Activated CD4-positive, alpha-beta T cell treated with anti-CD3 and anti-CD28 coated beads, Interleukin-2, amount 10 ng/mL, durations not matched to agents 24 days and 14 days (primary cell): Measurements from ENCODE around the gene GP9. TPM values are rescaled to one million over a fixed set of nuclear protein-coding genes. Genes with fewer than 3 reads are reported as not detected.

Experiments
- DNase-seq: peaks from one replicate; pipeline ENCODE4 v3.0.0; 2022
- H3K27ac Mint-ChIP-seq: one replicate; pipeline ENCODE4 v1.8.0; 2022; ENCODE audit warnings: mild to moderate bottlenecking, mixed read lengths
- H3K27me3 Mint-ChIP-seq: one replicate; pipeline ENCODE4 v1.8.0; 2022; ENCODE audit warnings: mixed read lengths
- H3K36me3 Mint-ChIP-seq: one replicate; pipeline ENCODE4 v1.8.0; 2022; ENCODE audit warnings: low read depth, mild to moderate bottlenecking, mixed read lengths
- H3K4me1 Mint-ChIP-seq: one replicate; pipeline ENCODE4 v1.8.0; 2021; ENCODE audit warnings: mixed read lengths
- H3K4me3 Mint-ChIP-seq: one replicate; pipeline ENCODE4 v1.8.0; 2022; ENCODE audit warnings: mild to moderate bottlenecking, moderate library complexity, mixed read lengths
- H3K9me3 Mint-ChIP-seq: one replicate; pipeline ENCODE4 v1.8.0; 2021; ENCODE audit warnings: mixed read lengths
- intact Hi-C: fragments of 100-400 bp; cut with micrococcal nuclease; formaldehyde crosslinking; loops from one replicate; pipeline ENCODE4 v1.15.1; 2023
- total RNA-seq: library from RNA; stranded (reverse); gene quantifications from 2 replicates; pipeline ENCODE4 v1.2.3, GENCODE V29; 2022

Gene GP9
- total RNA-seq, 1 donor from 2014 or later: not detected

DNA sequence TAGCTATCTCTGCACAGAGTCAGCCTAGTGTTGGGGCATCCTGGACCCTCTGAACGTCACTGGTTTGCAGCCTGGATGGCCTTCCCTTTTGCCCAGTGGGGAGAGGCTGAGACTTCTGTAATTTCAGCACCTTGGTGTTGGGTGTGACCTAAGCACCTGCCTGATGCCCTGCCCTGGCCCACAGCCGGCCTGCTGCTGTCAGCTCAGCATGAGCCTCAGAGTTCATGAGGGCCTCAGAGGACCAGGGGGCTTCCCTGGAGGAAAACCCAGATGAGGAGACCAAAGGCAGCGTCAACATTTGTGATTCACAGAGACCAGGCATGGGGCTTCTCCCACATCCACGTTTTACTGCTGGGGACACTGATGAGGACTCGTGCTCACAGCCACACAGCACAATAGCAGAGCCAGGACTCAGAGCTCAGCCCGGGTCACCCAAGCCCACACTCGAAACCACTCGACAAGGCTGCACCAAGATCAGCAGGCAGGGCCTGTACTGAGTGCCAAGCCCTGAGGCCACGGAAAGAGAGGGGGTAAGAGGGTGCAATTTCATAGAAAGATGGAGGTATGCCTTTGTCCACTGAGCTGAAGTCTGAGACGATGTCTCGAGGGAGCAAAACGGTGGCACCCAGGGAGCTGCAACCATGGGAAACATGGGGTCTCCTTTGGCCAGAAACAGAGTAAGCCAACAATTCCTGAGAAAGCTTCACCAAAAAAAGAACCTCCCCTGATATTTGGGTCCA is 9.9 kb upstream of the GP9 start:
- peaks cover 11% of the 10 kb centered on the region for H3K27me3 Mint-ChIP-seq

DNA sequence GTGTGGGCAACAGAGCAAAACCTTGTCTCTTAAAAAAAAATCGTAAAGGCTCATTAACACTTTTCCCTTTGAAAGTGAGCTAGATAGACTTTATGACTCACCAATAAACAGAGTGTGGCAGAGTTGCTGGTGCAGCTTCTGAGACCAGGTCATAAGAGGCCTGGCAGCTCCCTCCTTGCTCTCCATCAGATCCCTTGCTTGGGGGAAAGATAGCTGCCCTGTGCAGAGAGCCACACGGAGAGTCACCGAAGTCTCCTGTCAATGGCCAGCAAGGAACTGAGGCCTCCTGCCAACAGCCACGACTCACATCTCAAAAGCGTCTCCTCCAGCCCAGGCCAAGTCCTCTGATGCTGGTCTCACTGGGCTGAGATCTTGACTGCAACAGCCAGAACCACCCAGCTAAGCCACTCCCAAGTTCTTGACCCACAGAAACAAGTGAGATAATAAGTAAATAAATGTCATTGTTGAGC is 8.7 kb upstream of the GP9 start:
- Mint-ChIP-seq H3K27me3 (peaks cover 14% of the 10 kb centered on the region), H3K27ac (no peak overlapping the region), H3K36me3 (peaks cover 3% of the 10 kb centered on the region), H3K9me3 (peaks cover 6% of the 10 kb centered on the region), H3K4me3 (no peak overlapping the region), H3K4me1 (peaks cover 9% of the 10 kb centered on the region)
- intact Hi-C loops: loop anchor here (2.0 kb wide), 1 partner anchor 69 kb away; the partner anchor contains the start of gene RAB43
- no peak for DNase-seq

More for the DNA sequence above, 9.9 kb upstream of the GP9 start:
- Mint-ChIP-seq H3K9me3 (peaks cover 6% of the 10 kb centered on the region), H3K27ac (no peak overlapping the region), H3K4me3 (no peak overlapping the region), H3K4me1 (peaks cover 9% of the 10 kb centered on the region), H3K36me3 (peaks cover 3% of the 10 kb centered on the region)
- intact Hi-C loops: no loop called here
- no peak for DNase-seq

DNA sequence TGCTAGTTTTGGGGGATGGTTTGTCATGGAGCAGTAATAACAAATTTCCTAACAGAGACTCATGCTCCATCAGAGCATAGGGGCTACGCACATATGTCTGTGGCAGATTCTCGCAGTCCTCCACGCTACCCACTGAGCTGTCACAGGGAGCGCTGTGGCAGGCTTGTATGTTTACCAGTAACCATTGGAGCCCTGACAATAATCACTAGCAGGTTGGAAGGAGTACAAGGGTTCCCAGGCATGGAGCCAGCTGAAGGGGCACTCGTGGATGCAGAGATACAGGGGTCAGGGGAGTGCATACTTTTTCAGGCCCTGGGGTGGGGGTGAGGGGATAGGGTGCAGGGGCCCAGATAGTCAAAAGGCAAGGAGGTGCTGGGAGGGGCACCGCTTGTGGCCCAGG is 7.9 kb upstream of the GP9 start:
- Mint-ChIP-seq H3K27me3 (peaks cover 14% of the 10 kb centered on the region), H3K4me3 (no peak overlapping the region), H3K27ac (no peak overlapping the region), H3K36me3 (peaks cover 3% of the 10 kb centered on the region), H3K9me3 (peaks cover 6% of the 10 kb centered on the region), H3K4me1 (peaks cover 9% of the 10 kb centered on the region)
- intact Hi-C loops: loop anchor here (1.0 to 2.0 kb wide), 3 partner anchors 68 to 193 kb away; partner anchors contain the start of genes ISY1 and RAB43
- DNase-seq: no peak

GRCh38 chr3:129054605-129055104 is 5.9 kb upstream of the GP9 start:
- Mint-ChIP-seq H3K9me3 (no peaks in the 10 kb centered on the region), H3K27ac (no peak overlapping the region), H3K4me3 (no peak overlapping the region), H3K4me1 (peaks cover 9% of the 10 kb centered on the region), H3K36me3 (no peaks in the 10 kb centered on the region), H3K27me3 (peaks cover 8% of the 10 kb centered on the region)
- DNase-seq: no peak
- intact Hi-C loops: no loop called here

DNA sequence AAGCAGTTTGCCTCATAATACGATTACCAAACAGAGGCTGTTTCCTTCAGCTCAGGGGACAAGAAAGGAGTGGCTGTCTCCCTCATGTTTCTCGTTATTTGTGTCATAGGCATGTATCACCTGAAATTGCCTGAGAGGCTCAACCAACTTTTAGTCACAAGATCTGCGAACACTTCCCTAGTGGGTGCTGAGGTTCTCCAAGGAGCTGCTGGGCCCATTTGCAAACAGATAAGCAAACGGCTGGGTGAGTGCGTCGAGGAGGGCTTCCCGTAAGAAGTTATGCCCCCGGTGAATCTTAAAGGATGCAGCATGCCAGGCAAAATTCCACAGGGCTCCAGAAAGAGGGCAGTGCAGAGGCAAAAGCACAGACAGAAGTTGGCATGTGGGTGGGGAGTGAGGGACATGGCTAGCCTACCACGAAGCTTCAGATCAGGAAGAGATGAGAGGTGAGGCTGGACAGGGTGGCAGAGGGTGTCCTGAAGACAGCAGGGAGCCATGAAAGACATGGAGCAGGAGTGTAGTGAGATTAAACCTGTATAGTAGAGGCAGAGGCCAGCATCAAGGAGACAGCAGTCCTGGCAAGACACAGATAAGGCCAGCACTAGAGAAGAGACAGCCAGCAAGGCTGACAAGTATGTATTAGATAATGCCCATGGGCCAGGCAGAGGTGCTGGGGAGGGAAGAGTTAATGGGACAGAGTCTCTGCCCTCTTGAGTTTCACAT is 4.0 kb upstream of the GP9 start:
- no peaks in the 10 kb centered on the region for H3K36me3 Mint-ChIP-seq
- no peaks in the 10 kb centered on the region for H3K9me3 Mint-ChIP-seq
- intact Hi-C loops: no loop called here
- no peak for DNase-seq
- peaks cover 9% of the 10 kb centered on the region for H3K4me1 Mint-ChIP-seq
- H3K27ac Mint-ChIP-seq: no peak overlapping the region
- peaks cover 8% of the 10 kb centered on the region for H3K27me3 Mint-ChIP-seq
- H3K4me3 Mint-ChIP-seq: no peak overlapping the region

DNA sequence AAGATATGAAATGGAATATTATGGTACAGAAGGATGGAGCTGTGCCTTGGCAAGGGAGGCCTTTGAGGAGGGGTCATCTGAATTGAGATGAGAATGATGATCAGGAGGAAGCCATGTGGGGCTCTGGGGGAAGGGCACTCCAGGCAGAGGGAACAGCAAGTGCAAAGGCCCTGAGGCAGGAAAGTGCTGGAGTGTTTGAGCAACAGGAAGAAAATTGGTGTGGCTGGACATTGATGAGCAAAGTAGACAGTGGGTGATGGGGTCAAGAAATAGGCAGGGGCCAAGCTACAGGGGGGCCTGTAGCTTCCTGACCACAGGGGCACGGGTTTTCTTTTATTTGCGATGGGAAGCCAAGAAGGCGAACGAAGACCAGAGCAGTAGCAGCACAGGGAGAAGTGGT is 3.3 kb upstream of the GP9 start:
- Mint-ChIP-seq H3K9me3 (no peaks in the 10 kb centered on the region), H3K4me3 (no peak overlapping the region), H3K4me1 (peaks cover 9% of the 10 kb centered on the region), H3K36me3 (no peaks in the 10 kb centered on the region), H3K27ac (no peak overlapping the region), H3K27me3 (peaks cover 8% of the 10 kb centered on the region)
- intact Hi-C loops: no loop called here
- DNase-seq: no peak

DNA sequence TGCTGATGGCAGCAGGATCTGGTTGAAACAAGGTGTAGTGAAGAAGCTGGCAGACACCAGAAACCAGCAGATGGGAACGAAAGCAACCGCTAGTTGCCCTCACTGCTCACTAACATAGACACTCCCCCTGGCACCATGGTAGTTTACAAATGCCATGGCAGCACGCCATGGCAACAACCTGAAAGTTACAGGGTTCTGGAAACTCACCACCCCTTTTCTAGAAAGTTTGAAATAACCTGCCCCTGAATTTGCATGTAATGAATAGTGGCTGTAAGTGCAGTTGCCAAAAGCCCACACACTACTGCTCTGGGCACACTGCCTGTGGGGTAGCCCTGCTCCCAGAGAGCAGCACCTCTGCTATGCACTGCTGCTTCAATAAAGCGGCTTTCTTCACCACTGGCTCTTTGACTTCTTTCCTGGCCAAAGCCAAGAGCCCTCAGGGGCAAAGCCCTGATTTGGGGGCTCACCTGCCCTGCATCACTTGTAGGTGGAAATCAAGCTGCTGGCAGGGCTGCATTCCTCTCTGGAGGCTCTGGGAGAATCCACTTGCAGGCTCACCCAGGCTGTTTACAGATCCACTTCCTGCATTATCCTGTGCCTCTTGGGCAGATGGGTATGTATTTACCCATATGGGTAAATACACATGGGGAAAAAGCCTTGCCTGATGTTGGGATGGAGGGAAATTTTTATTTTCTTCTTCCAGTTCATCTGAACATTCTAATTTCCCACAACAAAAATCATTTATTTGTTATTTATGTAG is 2.0 kb upstream of the GP9 start:
- Mint-ChIP-seq H3K36me3 (no peaks in the 10 kb centered on the region), H3K4me1 (peaks cover 5% of the 10 kb centered on the region), H3K9me3 (no peaks in the 10 kb centered on the region), H3K27ac (no peak overlapping the region), H3K4me3 (no peak overlapping the region), H3K27me3 (peaks cover 8% of the 10 kb centered on the region)
- no peak for DNase-seq
- intact Hi-C loops: no loop called here

- Mint-ChIP-seq H3K27me3 (peaks cover 8% of the 10 kb centered on the region), H3K4me3 (no peak overlapping the region), H3K9me3 (no peaks in the 10 kb centered on the region), H3K4me1 (peaks cover 2% of the 10 kb centered on the region), H3K36me3 (no peaks in the 10 kb centered on the region), H3K27ac (no peak overlapping the region)
- DNase-seq: no peak
- intact Hi-C loops: no loop called here
Observed at GRCh38 chr3:129059311-129059958, 1.1 kb upstream of the GP9 start.

DNA sequence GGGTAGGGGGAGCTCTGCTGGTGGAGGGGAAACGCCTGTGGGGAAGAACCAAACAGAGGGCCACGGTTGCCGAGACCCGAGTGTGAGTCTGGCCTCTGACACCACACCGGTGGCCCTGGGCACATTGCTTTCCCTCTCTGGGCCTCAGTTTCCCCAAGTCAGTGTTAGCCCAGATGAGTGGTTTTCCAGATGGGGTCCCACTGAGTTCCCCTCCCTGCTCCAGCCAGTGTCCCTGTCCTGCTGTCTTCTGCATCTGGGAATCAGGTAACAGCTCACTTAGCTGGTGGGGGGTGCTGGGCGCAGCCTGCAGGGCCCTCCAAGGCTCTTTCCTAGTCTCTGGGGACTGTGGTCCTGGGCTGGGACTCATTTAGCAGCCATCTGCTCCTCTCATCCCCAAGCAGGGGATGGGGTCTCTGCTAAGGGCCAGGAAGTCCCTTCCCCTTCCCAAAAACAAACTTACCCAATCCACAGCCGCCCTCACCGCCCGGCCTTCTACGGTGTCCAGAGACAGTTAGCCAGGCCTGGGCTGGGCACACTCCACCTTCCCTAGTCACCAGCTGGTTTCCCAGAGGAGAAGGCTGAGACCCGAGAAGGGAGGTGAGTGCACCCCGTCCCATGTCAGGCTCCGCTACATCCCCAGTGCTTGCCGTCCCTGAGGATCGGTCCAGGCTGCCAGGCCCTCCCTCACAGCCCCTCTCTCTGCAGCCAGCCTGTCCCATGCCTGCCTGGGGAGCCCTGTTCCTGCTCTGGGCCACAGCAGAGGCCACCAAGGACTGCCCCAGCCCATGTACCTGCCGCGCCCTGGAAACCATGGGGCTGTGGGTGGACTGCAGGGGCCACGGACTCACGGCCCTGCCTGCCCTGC is 676 bp downstream of the GP9 start:
- Mint-ChIP-seq H3K4me1 (no peaks in the 10 kb centered on the region), H3K9me3 (no peaks in the 10 kb centered on the region), H3K27me3 (peaks cover 8% of the 10 kb centered on the region), H3K4me3 (no peak overlapping the region), H3K27ac (no peak overlapping the region), H3K36me3 (no peaks in the 10 kb centered on the region)
- intact Hi-C loops: no loop called here
- DNase-seq: no peak

DNA sequence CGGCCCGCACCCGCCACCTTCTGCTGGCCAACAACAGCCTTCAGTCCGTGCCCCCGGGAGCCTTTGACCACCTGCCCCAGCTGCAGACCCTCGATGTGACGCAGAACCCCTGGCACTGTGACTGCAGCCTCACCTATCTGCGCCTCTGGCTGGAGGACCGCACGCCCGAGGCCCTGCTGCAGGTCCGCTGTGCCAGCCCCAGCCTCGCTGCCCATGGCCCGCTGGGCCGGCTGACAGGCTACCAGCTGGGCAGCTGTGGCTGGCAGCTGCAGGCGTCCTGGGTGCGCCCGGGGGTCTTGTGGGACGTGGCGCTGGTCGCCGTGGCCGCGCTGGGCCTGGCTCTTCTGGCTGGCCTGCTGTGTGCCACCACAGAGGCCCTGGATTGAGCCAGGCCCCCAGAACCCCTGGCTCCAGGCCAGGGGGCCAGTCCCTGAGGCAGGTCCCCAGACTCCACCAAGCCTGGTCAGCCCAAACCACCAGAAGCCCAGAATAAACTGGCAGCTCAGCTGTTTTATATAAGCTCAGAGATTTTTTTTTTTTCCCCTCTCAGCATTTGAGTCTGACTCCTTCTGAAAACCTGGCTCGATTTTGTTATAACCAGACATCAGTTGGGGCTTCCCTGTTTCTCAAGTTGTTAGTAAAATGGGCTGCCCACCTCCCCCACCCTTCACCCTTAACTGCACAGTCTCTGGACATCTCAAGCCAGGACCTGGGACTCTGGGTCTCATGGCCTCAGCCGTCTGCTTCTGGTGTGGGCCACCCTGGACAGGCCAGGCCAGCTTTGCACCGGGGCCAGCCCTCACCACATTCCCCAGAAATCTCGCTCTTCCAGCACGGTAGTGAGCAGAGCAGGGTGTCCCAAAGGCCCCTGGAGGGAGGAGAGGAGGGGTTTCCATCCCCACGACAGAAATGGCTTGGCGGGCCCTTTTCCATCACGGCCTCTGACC is 1.6 kb downstream of the GP9 start:
- no peak for DNase-seq
- no peak overlapping the region for H3K4me3 Mint-ChIP-seq
- no peak overlapping the region for H3K27ac Mint-ChIP-seq
- H3K9me3 Mint-ChIP-seq: no peaks in the 10 kb centered on the region
- no peaks in the 10 kb centered on the region for H3K4me1 Mint-ChIP-seq
- intact Hi-C loops: no loop called here
- peaks cover 2% of the 10 kb centered on the region for H3K27me3 Mint-ChIP-seq
- H3K36me3 Mint-ChIP-seq: no peaks in the 10 kb centered on the region

- H3K27ac Mint-ChIP-seq: no peak overlapping the region
- H3K36me3 Mint-ChIP-seq: no peaks in the 10 kb centered on the region
- no peak for DNase-seq
- H3K27me3 Mint-ChIP-seq: peaks cover 2% of the 10 kb centered on the region
- intact Hi-C loops: no loop called here
- H3K4me1 Mint-ChIP-seq: peaks cover 6% of the 10 kb centered on the region
- no peak overlapping the region for H3K4me3 Mint-ChIP-seq
- no peaks in the 10 kb centered on the region for H3K9me3 Mint-ChIP-seq
Observed at GRCh38 chr3:129063091-129063640, 2.6 kb downstream of the GP9 start.
